HL-60 (cell line): ENCODE data around the gene MYH2.

ENCODE experiments used
- CTCF ChIP-seq: IDR thresholded peaks from one replicate; pipeline ENCODE4 v1.5.1; 2011; ENCODE audit warnings: low read length, control low read depth, inconsistent platforms; ENCODE audit not compliant: insufficient read depth
- POLR2AphosphoS5 ChIP-seq: IDR thresholded peaks from 2 replicates; pipeline ENCODE4 v1.6.1; 2012; ENCODE audit warnings: low read depth
- REST ChIP-seq: IDR thresholded peaks from 2 replicates; pipeline ENCODE4 v1.6.1; 2012; ENCODE audit warnings: low read depth; ENCODE audit not compliant: insufficient replicate concordance

GRCh38 chr17:10598621-10599020 lies 49.2 kb upstream of the MYH2 start:
- TF ChIP-seq CTCF (no peak), REST (no peak), POLR2AphosphoS5 (no peak)
